Activated naive CD4-positive, alpha-beta T cell treated with Interleukin-2 at 50 U/mL for 16 hours (primary cell): Measurements from ENCODE around the gene PTPRN2.

Experiments used
- DNase-seq: peaks from one replicate; pipeline ENCODE4 v3.0.0-alpha.2; 2020

Gene PTPRN2

DNA sequence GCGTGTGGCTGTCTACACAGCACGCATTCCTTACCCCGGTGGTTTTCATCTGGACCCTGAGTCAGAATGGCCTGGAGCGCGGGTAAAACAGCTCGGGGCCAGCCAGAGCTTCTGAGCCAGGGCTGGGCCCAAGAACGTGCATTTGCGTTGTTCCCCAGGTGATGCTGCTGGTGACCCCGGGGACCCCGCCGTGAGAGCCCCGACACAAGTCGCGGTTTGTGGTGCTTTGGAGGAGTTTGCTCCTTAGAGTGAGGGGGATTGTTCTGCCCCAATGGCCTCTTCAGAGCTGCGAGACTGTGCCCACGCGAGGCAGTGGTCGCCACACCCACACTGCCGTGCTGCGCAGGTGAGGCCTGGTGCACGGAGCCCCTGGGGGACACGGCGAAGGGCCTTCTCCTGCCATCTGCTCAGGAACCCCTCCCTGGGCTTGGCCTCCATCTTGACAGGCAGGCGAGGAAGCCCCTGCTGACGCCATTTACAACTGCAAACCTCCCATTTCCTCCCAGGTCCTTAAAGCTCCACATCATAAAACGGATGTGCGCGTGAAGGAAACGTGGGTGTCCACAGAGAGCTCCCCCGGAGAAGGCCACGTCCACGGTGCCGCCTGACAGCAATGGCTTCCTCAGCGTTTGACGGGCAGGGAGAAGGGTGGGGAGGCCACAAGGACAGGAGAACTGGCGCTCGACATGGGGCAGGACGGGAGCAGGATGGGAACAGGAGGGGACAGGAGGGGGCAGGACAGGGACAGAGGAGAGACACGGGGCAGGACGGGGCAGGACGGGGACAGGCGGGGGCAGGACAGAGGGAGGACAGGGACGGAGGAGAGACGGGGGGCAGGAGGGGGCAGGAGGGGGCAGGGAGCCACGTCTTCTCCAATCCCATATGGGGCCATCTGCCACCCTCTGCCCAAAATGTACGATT lies 773.6 kb downstream of the PTPRN2 start:
- DNase-seq = no peak

DNA sequence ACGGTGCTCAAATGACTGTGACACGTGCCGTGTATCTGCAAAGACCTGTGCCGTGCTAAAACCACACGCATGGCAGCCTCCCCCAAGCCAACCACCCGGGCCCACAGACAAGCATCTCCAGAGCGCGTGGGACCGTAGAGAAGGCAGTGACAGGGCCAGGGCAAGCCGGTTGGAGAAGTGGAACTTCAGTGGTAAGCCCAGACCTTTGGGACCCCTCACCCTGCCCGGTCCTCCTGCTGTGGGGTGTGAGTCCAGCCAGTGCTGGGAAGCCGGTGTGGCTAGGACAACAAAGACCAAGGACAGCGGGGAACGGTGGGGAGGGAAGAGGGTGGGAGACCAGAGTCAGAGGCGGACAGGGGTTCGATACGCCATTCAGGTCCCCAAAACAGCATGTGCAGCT lies 774.6 kb downstream of the PTPRN2 start:
- DNase-seq = no peak

DNA sequence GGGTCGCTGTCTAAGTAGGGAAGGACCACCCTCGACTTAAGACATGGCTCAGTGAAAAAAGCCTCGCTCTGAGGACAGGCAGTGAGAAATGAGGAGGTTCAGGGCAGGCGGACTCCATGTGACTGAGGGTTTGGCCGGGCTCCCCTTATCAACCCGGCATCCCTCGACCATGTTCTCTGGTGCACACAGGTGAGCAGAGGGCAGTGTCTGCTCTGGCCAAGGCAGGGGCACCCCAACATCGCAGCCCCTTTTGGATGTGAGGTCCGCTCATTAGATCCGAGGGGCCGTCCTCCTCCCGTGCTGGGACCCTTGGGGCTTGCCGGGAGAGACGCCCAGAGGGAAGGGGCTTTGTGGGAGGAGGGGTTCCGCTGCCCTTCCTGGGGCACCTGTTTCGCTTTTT lies 775.7 kb downstream of the PTPRN2 start:
- DNase-seq = no peak

DNA sequence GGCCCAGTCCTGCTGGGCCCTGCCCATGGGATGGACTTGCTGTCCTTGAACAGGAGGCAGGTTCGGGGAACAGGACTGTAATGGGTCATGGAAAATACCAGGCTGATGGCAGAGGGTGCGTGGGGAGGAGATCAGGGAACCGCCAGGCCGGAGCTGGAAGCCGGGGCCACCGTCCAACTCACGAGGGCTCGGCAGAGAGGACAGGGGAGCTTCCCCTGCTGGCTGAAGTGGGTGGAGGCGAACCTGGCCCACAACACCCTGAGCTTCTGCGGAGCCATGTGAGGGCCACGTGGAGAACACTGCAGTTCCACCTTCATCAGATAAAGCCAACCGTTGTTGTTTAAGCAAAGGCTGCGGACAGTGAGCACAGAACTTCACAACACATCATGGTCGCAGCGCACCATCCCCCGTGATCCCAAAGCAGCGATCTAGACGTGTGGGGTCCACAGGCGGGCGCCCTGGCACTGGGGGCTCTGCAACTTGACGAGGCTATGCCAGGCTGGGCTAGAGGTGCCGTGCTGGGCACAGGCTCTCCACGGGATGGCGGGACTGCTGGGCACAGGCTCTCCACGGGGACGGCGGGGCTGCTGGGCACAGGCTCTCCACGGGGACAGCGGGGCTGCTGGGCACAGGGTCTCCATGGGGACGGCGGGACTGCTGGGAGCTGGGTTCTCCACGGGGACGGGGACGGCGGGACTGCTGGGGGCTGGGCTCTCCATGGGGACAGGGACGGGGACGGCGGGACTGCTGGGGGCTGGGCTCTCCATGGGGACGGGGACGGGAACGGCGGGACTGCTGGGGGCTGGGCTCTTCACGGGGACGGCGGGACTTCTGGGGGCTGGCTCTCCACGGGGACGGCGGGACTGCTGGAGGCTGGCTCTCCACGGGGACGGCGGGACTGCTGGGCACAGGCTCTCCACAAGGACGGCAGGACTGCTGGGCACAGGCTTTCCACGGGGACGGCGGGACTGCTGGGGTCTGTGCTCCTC lies 777.5 kb downstream of the PTPRN2 start:
- no peak for DNase-seq

GRCh38 chr7:157809154-157809862 lies 778.3 kb downstream of the PTPRN2 start:
- DNase-seq = no peak

DNA sequence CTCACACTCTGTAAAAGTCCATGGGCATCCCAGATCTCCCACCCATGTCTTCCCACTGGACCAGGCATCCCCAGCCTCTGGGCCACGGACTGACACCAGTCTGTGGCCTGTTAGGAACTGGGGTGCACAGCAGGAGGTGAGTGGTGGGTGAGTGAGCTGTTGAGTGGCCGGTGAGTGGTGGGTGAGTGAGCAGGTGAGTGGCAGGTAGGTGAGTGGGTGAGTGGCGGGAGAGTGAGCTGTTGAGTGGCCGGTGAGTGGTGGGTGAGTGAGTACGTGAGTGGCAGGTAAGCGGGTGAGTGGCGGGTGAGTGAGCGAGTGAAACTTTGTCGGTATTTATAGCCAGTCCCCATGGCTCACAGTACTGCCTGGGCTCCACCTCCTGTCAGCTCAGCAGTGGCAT lies 779.6 kb downstream of the PTPRN2 start:
- no peak for DNase-seq

DNA sequence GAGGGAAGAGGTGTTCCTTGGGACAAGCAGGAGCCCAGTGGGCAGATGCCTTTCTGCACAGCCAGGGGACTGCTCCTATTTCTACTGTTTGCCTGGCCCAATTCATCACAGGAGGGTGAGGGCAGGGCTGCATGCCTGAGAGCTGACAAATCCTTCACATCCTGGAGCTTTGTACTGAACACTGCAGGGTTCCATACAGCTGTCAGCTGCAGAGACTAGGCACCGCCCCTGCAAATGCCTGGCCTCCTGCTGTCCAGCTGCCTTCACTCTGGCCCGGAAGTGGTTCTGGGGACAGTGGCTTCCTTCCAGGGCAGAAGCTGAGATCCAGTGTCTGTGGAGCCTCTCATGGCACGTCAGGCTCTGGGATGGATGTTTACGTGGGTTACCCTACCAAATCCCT lies 780.1 kb downstream of the PTPRN2 start:
- DNase-seq = no peak

- no peak for DNase-seq
These were observed 780.9 kb downstream of the PTPRN2 start for GRCh38 chr7:157806711-157807110.

DNA sequence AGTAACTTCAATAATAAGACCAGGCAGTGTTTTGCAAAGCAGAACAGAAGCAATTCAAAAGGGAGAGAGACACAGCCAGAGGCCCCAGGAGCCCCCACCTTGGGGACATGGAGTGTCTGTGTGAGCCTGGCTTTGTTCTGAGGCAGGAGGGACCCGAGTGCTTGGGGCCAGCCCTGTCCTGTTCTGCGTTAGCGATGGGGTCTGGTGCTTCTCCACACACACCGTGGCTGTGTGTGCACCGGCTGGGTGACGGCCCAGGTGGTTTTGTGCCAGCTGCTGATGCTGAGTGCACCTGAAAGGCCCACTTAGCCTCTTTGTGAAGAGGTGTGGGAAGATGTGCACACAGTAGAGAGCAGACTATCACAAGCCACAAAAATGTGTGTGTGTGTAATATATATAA lies 781.9 kb downstream of the PTPRN2 start:
- no peak for DNase-seq

- no peak for DNase-seq
These were observed 783.7 kb downstream of the PTPRN2 start for GRCh38 chr7:157803906-157804305.

DNA sequence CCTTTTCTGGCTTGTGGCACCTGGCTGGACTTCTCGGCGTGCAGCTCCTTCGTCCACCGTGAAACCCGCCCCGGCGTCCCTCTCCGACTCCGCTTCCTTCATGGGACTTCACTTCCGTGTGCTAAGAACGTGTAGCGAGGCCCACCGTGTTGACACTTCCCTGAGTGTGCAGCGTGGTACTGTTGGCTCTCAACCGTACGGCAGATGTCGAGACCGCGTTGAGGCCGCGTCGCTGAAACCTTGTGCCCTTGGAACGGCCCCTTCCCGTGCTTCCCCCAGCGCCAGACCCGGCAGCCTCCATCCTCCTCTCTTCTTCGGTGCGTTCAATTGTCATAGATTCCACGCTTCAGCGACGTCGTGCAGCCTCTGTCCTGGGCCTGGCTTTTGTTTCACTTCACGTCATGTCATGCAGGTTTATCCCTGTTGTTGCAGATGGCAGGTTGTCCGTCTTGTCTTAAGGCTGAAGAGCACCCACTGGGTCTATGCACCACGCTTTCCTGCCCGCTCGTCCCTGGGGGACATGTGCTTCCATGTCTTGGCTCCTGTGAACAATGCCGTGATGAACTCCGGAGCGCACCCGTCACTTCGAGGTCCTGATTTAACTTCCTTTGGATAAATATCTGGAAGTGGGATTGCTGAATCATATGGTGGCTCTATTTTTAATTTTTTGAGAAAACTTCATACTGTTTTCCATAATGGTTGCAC lies 785.5 kb downstream of the PTPRN2 start:
- no peak for DNase-seq

GRCh38 chr7:157801113-157801512 lies 786.5 kb downstream of the PTPRN2 start:
- DNase-seq = no peak

- DNase-seq = no peak
These were observed 787.3 kb downstream of the PTPRN2 start for GRCh38 chr7:157800281-157800680.

GRCh38 chr7:157799076-157799685 lies 788.4 kb downstream of the PTPRN2 start:
- no peak for DNase-seq

DNA sequence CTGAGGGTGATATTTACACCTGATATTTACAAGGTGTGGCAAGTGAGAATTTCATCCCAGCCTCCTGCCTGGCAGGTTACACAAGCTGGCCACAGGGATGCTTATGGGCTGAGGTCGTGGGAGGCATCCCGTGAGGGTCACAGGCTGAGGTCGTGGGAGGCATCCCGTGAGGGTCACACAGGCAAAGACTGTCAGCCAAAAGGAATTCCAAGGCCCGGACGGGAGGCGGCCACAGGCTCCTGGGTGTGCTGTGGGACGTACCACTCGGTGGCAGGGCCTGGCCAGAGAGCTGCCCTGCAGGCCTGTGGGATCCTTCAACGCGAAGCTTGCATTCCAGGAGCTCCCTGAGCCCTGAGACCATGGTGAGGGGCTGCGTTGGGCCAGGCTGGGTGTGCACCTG lies 790.3 kb downstream of the PTPRN2 start:
- no peak for DNase-seq

DNA sequence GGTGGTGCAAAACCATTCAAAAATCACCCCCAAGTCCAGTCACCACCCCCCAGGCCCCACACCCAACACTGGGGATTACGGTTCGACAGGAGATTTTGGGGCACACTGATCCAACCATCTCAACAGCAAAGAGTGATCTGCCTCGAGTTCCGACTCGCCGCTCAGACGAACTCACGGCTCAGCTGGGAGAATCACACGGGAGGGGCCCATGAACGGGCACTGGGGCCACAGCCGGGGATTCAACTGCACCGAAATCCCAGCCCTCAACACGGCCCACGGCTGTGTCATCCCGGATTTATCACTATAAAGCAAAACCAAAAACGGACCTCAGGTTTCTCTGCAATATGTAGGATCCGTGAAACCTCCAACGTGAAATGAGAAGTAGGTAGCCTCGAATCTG lies 790.8 kb downstream of the PTPRN2 start:
- DNase-seq = no peak

GRCh38 chr7:157795643-157796042 lies 792.0 kb downstream of the PTPRN2 start:
- DNase-seq = no peak

- DNase-seq = no peak
These were observed 792.4 kb downstream of the PTPRN2 start for GRCh38 chr7:157795199-157795598.

GRCh38 chr7:157794746-157795065 lies 792.9 kb downstream of the PTPRN2 start:
- DNase-seq = no peak

DNA sequence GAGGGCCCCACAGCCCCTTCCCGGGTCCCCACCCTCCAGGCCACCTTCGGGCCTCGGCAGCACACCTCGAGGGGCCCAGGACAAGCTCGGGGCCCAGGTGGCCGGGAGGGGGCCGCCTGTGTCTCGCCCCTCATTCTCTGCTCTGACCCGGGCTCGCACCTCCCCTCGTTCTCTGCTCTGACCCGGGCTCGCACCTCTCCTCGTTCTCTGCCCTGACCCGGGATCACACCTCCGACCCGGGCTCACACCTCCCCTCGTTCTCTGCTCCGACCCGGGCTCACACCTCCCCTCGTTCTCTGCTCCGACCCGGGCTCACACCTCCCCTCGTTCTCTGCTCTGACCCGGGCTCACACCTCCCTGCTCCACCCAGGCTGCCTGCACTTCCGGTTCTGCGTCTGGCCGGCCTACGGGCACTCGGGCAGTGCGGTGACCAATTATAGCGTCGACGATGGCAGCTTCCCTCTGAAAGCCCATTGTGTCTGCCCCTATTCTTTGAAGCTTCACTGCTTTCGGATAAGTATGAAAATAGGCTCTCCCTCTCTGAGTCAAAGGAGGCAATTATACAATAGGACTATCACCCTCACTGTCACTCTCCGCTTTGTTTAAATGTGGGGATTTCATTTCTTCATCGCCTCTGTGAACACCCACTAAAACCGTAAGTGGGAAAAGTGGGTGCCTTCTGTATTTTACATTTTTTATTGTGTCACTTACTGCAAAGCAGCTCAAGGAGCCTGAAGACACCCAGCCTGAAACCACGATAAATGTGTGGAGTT lies 793.5 kb downstream of the PTPRN2 start:
- DNase-seq = no peak

DNA sequence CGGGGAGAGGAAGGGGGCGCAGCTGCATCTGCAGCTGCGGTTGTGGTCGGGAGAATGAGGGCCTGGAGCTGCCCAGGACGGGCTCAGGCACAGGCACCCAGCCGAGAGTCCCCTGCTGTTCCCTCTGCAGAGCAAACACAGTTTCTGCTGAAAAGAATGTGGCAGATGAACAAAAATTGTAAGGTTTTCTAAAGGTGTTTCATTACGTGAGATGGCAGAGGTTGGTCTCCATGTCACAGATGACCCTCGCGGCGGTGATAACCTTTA lies 794.6 kb downstream of the PTPRN2 start:
- no peak for DNase-seq
